ENCODE measurements around the gene DMD.
A peak's percentile ranks its signal among the peaks of the same experiment; 100 is the strongest.

DMD gene

GRCh38 chrX:31449081-31449480 lies 1762.3 kb downstream of the DMD start:
- no peak for TF ChIP-seq POLR2A (IDR thresholded peaks at IDR 0.05; ENCODE audit: low read depth, low read length)
- FAIRE-seq (no peak), DNase-seq (ENCODE audit: insufficient read length, low spot score) (no peak)

- no peak for FAIRE-seq
- no peak for DNase-seq (ENCODE audit: insufficient read length, low spot score)
- no peak for TF ChIP-seq POLR2A (IDR thresholded peaks at IDR 0.05; ENCODE audit: low read depth, low read length)
These were observed 1765.8 kb downstream of the DMD start for GRCh38 chrX:31445542-31445941.

- no peak for TF ChIP-seq POLR2A (IDR thresholded peaks at IDR 0.05; ENCODE audit: low read depth, low read length)
- no peak for FAIRE-seq
These were observed 1767.7 kb downstream of the DMD start for GRCh38 chrX:31443654-31444053.

GRCh38 chrX:31440546-31440945 lies 1770.8 kb downstream of the DMD start:
- DNase-seq (ENCODE audit: insufficient read length, low spot score): no peak
- no peak for TF ChIP-seq POLR2A (IDR thresholded peaks at IDR 0.05; ENCODE audit: low read depth, low read length)
- no peak for FAIRE-seq

More at GRCh38 chrX:31443654-31444053, 1767.7 kb downstream of the DMD start:
- no peak for DNase-seq (ENCODE audit: insufficient read length, low spot score)

GRCh38 chrX:31436424-31436823 lies 1774.9 kb downstream of the DMD start:
- no peak for TF ChIP-seq POLR2A (IDR thresholded peaks at IDR 0.05; ENCODE audit: low read depth, low read length)
- DNase-seq (ENCODE audit: insufficient read length, low spot score) (no peak), FAIRE-seq (no peak)

- no peak for FAIRE-seq
- no peak for TF ChIP-seq POLR2A (IDR thresholded peaks at IDR 0.05; ENCODE audit: low read depth, low read length)
- no peak for DNase-seq (ENCODE audit: insufficient read length, low spot score)
These were observed 1775.8 kb downstream of the DMD start for GRCh38 chrX:31435592-31435991.

- FAIRE-seq: no peak
- no peak for TF ChIP-seq POLR2A (IDR thresholded peaks at IDR 0.05; ENCODE audit: low read depth, low read length)
- no peak for DNase-seq (ENCODE audit: insufficient read length, low spot score)
These were observed 1777.5 kb downstream of the DMD start for GRCh38 chrX:31433856-31434255.

- DNase-seq (ENCODE audit: insufficient read length, low spot score) (no peak), FAIRE-seq (no peak)
- no peak for TF ChIP-seq POLR2A (IDR thresholded peaks at IDR 0.05; ENCODE audit: low read depth, low read length)
These were observed 1781.4 kb downstream of the DMD start for GRCh38 chrX:31429915-31430314.

GRCh38 chrX:31423609-31424189 lies 1787.7 kb downstream of the DMD start:
- TF ChIP-seq POLR2A (IDR thresholded peaks at IDR 0.05; ENCODE audit: low read depth, low read length): no peak
- DNase-seq (ENCODE audit: insufficient read length, low spot score) (no peak), FAIRE-seq (no peak)

- no peak for FAIRE-seq
- no peak for TF ChIP-seq POLR2A (IDR thresholded peaks at IDR 0.05; ENCODE audit: low read depth, low read length)
- DNase-seq (ENCODE audit: insufficient read length, low spot score): no peak
These were observed 1789.9 kb downstream of the DMD start for GRCh38 chrX:31421441-31421840.

GRCh38 chrX:31420711-31421151 lies 1790.6 kb downstream of the DMD start:
- FAIRE-seq: no peak
- no peak for DNase-seq (ENCODE audit: insufficient read length, low spot score)

GRCh38 chrX:31420302-31420701 lies 1791.0 kb downstream of the DMD start:
- no peak for TF ChIP-seq POLR2A (IDR thresholded peaks at IDR 0.05; ENCODE audit: low read depth, low read length)
- DNase-seq (ENCODE audit: insufficient read length, low spot score): no peak
- no peak for FAIRE-seq

More at GRCh38 chrX:31420711-31421151, 1790.6 kb downstream of the DMD start:
- no peak for TF ChIP-seq POLR2A (IDR thresholded peaks at IDR 0.05; ENCODE audit: low read depth, low read length)

GRCh38 chrX:31397119-31397518 lies 1814.2 kb downstream of the DMD start:
- peak; percentile 1 for DNase-seq (ENCODE audit: insufficient read length, low spot score)
- no peak for FAIRE-seq
- TF ChIP-seq POLR2A (IDR thresholded peaks at IDR 0.05; ENCODE audit: low read depth, low read length): no peak

- no peak for FAIRE-seq
- DNase-seq (ENCODE audit: insufficient read length, low spot score): no peak
- no peak for TF ChIP-seq POLR2A (IDR thresholded peaks at IDR 0.05; ENCODE audit: low read depth, low read length)
These were observed 1818.8 kb downstream of the DMD start for GRCh38 chrX:31392513-31392912.

GRCh38 chrX:31388946-31389345 lies 1822.4 kb downstream of the DMD start:
- FAIRE-seq: no peak
- TF ChIP-seq POLR2A (IDR thresholded peaks at IDR 0.05; ENCODE audit: low read depth, low read length): no peak
- no peak for DNase-seq (ENCODE audit: insufficient read length, low spot score)

- TF ChIP-seq POLR2A (IDR thresholded peaks at IDR 0.05; ENCODE audit: low read depth, low read length): no peak
- DNase-seq (ENCODE audit: insufficient read length, low spot score) (no peak), FAIRE-seq (no peak)
These were observed 1826.9 kb downstream of the DMD start for GRCh38 chrX:31384471-31384870.

Measured in H54 (cell line).